Activated CD4-positive, alpha-beta memory T cell treated with anti-CD3 and anti-CD28 coated beads, Interleukin-2, amount 10 ng/mL, durations not matched to agents 7 days and 5 days (primary cell): ENCODE data around the gene SPOCK1. TPM values are rescaled to one million over a fixed set of nuclear protein-coding genes. Genes with fewer than 3 reads are reported as not detected.
"Not testable (repeated sequence)": the region's sequence is repeated elsewhere in the genome, so short reads cannot be mapped to it uniquely, and the experiment has no call there.

ENCODE experiments used
- CTCF ChIA-PET: fragments of 350-600 bp; sonication (Branson Sonifier 250); formaldehyde crosslinking; loops from one replicate; lab custom pipeline; 2021; ENCODE audit warnings: antibody characterized with exemption, inconsistent platforms; lab: Charles Lee
- POLR2A ChIA-PET: fragments of 350-600 bp; sonication (Branson Sonifier 250); formaldehyde crosslinking; loops from one replicate; lab custom pipeline; 2021; ENCODE audit warnings: antibody characterized with exemption; lab: Charles Lee
- DNase-seq: peaks from one replicate; pipeline ENCODE4 v3.0.0-alpha.2; 2020
- H3K27ac Mint-ChIP-seq: one replicate; pipeline ENCODE4 v1.8.0; 2021; ENCODE audit warnings: mild to moderate bottlenecking, mixed read lengths
- H3K27me3 Mint-ChIP-seq: one replicate; pipeline ENCODE4 v1.8.0; 2021; ENCODE audit warnings: mixed read lengths
- H3K36me3 Mint-ChIP-seq: one replicate; pipeline ENCODE4 v1.8.0; 2021; ENCODE audit warnings: low read depth, mixed read lengths
- H3K4me1 Mint-ChIP-seq: one replicate; pipeline ENCODE4 v1.8.0; 2021; ENCODE audit warnings: mixed read lengths
- H3K4me3 Mint-ChIP-seq: one replicate; pipeline ENCODE4 v1.8.0; 2021; ENCODE audit warnings: mild to moderate bottlenecking, mixed read lengths
- H3K9me3 Mint-ChIP-seq: one replicate; pipeline ENCODE4 v1.8.0; 2021; ENCODE audit warnings: mixed read lengths
- total RNA-seq, 2 experiments: library from RNA; stranded (reverse); gene quantifications; one replicate each; pipeline ENCODE4 v1.2.3, GENCODE V29; 2021

Gene SPOCK1
- total RNA-seq, 2 experiments from 2014 or later = 0.73 to 0.86 TPM

GRCh38 chr5:137275083-137275482 is 224.0 kb downstream of the SPOCK1 start:
- H3K36me3 Mint-ChIP-seq = no peaks in the 10 kb centered on the region
- H3K9me3 Mint-ChIP-seq = no peaks in the 10 kb centered on the region
- no peak overlapping the region for H3K27ac Mint-ChIP-seq
- POLR2A ChIA-PET = no interaction called here
- no peak overlapping the region for H3K4me3 Mint-ChIP-seq
- H3K27me3 Mint-ChIP-seq = no peaks in the 10 kb centered on the region
- CTCF ChIA-PET = no interaction called here
- H3K4me1 Mint-ChIP-seq = no peaks in the 10 kb centered on the region
- no peak for DNase-seq

GRCh38 chr5:137273511-137273910 is 225.6 kb downstream of the SPOCK1 start:
- Mint-ChIP-seq H3K4me3 (no peak overlapping the region), H3K27me3 (no peaks in the 10 kb centered on the region), H3K27ac (no peak overlapping the region), H3K9me3 (no peaks in the 10 kb centered on the region), H3K4me1 (no peaks in the 10 kb centered on the region), H3K36me3 (no peaks in the 10 kb centered on the region)
- ChIA-PET CTCF (no interaction called here), POLR2A (no interaction called here)
- no peak for DNase-seq

GRCh38 chr5:137272831-137273230 is 226.3 kb downstream of the SPOCK1 start:
- DNase-seq = no peak
- H3K9me3 Mint-ChIP-seq = no peaks in the 10 kb centered on the region
- H3K4me1 Mint-ChIP-seq = no peaks in the 10 kb centered on the region
- no peak overlapping the region for H3K4me3 Mint-ChIP-seq
- H3K27me3 Mint-ChIP-seq = no peaks in the 10 kb centered on the region
- ChIA-PET CTCF (no interaction called here), POLR2A (no interaction called here)
- H3K27ac Mint-ChIP-seq = no peak overlapping the region
- H3K36me3 Mint-ChIP-seq = no peaks in the 10 kb centered on the region

GRCh38 chr5:137269946-137270345 is 229.2 kb downstream of the SPOCK1 start:
- H3K36me3 Mint-ChIP-seq = no peaks in the 10 kb centered on the region
- POLR2A ChIA-PET = no interaction called here
- no peak overlapping the region for H3K4me3 Mint-ChIP-seq
- H3K27me3 Mint-ChIP-seq = no peaks in the 10 kb centered on the region
- no peak for DNase-seq
- no peak overlapping the region for H3K27ac Mint-ChIP-seq
- CTCF ChIA-PET = no interaction called here
- no peaks in the 10 kb centered on the region for H3K4me1 Mint-ChIP-seq
- H3K9me3 Mint-ChIP-seq = no peaks in the 10 kb centered on the region

GRCh38 chr5:137269274-137269673 is 229.9 kb downstream of the SPOCK1 start:
- no peaks in the 10 kb centered on the region for H3K36me3 Mint-ChIP-seq
- DNase-seq = no peak
- no peaks in the 10 kb centered on the region for H3K27me3 Mint-ChIP-seq
- ChIA-PET POLR2A (no interaction called here), CTCF (no interaction called here)
- H3K9me3 Mint-ChIP-seq = no peaks in the 10 kb centered on the region
- no peak overlapping the region for H3K27ac Mint-ChIP-seq
- no peak overlapping the region for H3K4me3 Mint-ChIP-seq
- no peaks in the 10 kb centered on the region for H3K4me1 Mint-ChIP-seq

- Mint-ChIP-seq H3K27ac (no peak overlapping the region), H3K36me3 (no peaks in the 10 kb centered on the region), H3K9me3 (no peaks in the 10 kb centered on the region), H3K4me3 (no peak overlapping the region), H3K4me1 (no peaks in the 10 kb centered on the region), H3K27me3 (no peaks in the 10 kb centered on the region)
- POLR2A ChIA-PET = no interaction called here
- DNase-seq = no peak
- CTCF ChIA-PET = no interaction called here
These were observed 230.5 kb downstream of the SPOCK1 start for GRCh38 chr5:137268646-137269045.

- no peaks in the 10 kb centered on the region for H3K9me3 Mint-ChIP-seq
- DNase-seq = no peak
- H3K27me3 Mint-ChIP-seq = no peaks in the 10 kb centered on the region
- H3K36me3 Mint-ChIP-seq = no peaks in the 10 kb centered on the region
- no peak overlapping the region for H3K4me3 Mint-ChIP-seq
- POLR2A ChIA-PET = no interaction called here
- H3K4me1 Mint-ChIP-seq = no peaks in the 10 kb centered on the region
- H3K27ac Mint-ChIP-seq = no peak overlapping the region
- CTCF ChIA-PET = no interaction called here
These were observed 232.9 kb downstream of the SPOCK1 start for GRCh38 chr5:137266186-137266585.

GRCh38 chr5:137265457-137265856 is 233.7 kb downstream of the SPOCK1 start:
- Mint-ChIP-seq H3K36me3 (no peaks in the 10 kb centered on the region), H3K27me3 (no peaks in the 10 kb centered on the region), H3K4me1 (no peaks in the 10 kb centered on the region), H3K27ac (no peak overlapping the region), H3K9me3 (no peaks in the 10 kb centered on the region), H3K4me3 (no peak overlapping the region)
- CTCF ChIA-PET = no interaction called here
- no peak for DNase-seq
- POLR2A ChIA-PET = no interaction called here

GRCh38 chr5:137264573-137264972 is 234.6 kb downstream of the SPOCK1 start:
- POLR2A ChIA-PET = no interaction called here
- Mint-ChIP-seq H3K4me3 (no peak overlapping the region), H3K36me3 (no peaks in the 10 kb centered on the region), H3K27ac (no peak overlapping the region), H3K4me1 (no peaks in the 10 kb centered on the region), H3K9me3 (no peaks in the 10 kb centered on the region), H3K27me3 (peaks cover 2% of the 10 kb centered on the region)
- CTCF ChIA-PET = no interaction called here
- no peak for DNase-seq

- no peak overlapping the region for H3K4me3 Mint-ChIP-seq
- ChIA-PET POLR2A (no interaction called here), CTCF (no interaction called here)
- DNase-seq = no peak
- H3K27me3 Mint-ChIP-seq = peaks cover 2% of the 10 kb centered on the region
- H3K4me1 Mint-ChIP-seq = no peaks in the 10 kb centered on the region
- H3K27ac Mint-ChIP-seq = no peak overlapping the region
- H3K9me3 Mint-ChIP-seq = peaks cover 2% of the 10 kb centered on the region
- H3K36me3 Mint-ChIP-seq = no peaks in the 10 kb centered on the region
These were observed 235.1 kb downstream of the SPOCK1 start for GRCh38 chr5:137264041-137264440.

GRCh38 chr5:137263371-137264005 is 235.6 kb downstream of the SPOCK1 start:
- peaks cover 2% of the 10 kb centered on the region for H3K9me3 Mint-ChIP-seq
- peaks cover 2% of the 10 kb centered on the region for H3K27me3 Mint-ChIP-seq
- no peaks in the 10 kb centered on the region for H3K4me1 Mint-ChIP-seq
- no peaks in the 10 kb centered on the region for H3K36me3 Mint-ChIP-seq
- H3K4me3 Mint-ChIP-seq = no peak overlapping the region
- ChIA-PET CTCF (no interaction called here), POLR2A (no interaction called here)
- H3K27ac Mint-ChIP-seq = no peak overlapping the region
- no peak for DNase-seq

GRCh38 chr5:137262818-137263217 is 236.3 kb downstream of the SPOCK1 start:
- CTCF ChIA-PET = no interaction called here
- H3K9me3 Mint-ChIP-seq = peaks cover 2% of the 10 kb centered on the region
- no peaks in the 10 kb centered on the region for H3K36me3 Mint-ChIP-seq
- no peak overlapping the region for H3K27ac Mint-ChIP-seq
- no peak overlapping the region for H3K4me3 Mint-ChIP-seq
- no peaks in the 10 kb centered on the region for H3K4me1 Mint-ChIP-seq
- H3K27me3 Mint-ChIP-seq = peaks cover 2% of the 10 kb centered on the region
- DNase-seq = no peak
- POLR2A ChIA-PET = no interaction called here

GRCh38 chr5:137260820-137261695 is 238.1 kb downstream of the SPOCK1 start:
- Mint-ChIP-seq H3K27me3 (peaks cover 2% of the 10 kb centered on the region), H3K27ac (no peak overlapping the region), H3K9me3 (peaks cover 2% of the 10 kb centered on the region), H3K4me3 (no peak overlapping the region), H3K36me3 (no peaks in the 10 kb centered on the region), H3K4me1 (no peaks in the 10 kb centered on the region)
- no peak for DNase-seq
- ChIA-PET POLR2A (no interaction called here), CTCF (no interaction called here)

GRCh38 chr5:137259115-137259514 is 240.0 kb downstream of the SPOCK1 start:
- H3K9me3 Mint-ChIP-seq, H3K36me3 Mint-ChIP-seq, POLR2A ChIA-PET, H3K27me3 Mint-ChIP-seq, CTCF ChIA-PET, H3K4me3 Mint-ChIP-seq, DNase-seq, H3K4me1 Mint-ChIP-seq, H3K27ac Mint-ChIP-seq: not testable (repeated sequence)
